Subcutaneous abdominal adipose tissue (tissue), 5 donors: ENCODE data around the gene HHEX.

Source experiments
- H3K27ac ChIP-seq: one replicate; pipeline ENCODE4 v1.7.0; 2013; ENCODE audit warnings: low read depth, mild to moderate bottlenecking, inconsistent platforms, low read length, moderate library complexity
- H3K27me3 ChIP-seq, 5 donors: one replicate each; pipeline ENCODE4 v1.7.0; 2013; ENCODE audit warnings: low read length in 5 of 5, inconsistent platforms in 1 of 5; ENCODE audit not compliant: control insufficient read depth in 5 of 5, insufficient read depth in 4 of 5
- H3K36me3 ChIP-seq, 5 donors: one replicate each; pipeline ENCODE4 v1.7.0; 2013; ENCODE audit warnings: low read length in 5 of 5; ENCODE audit not compliant: control insufficient read depth in 5 of 5, insufficient read depth in 5 of 5
- H3K4me1 ChIP-seq, 5 donors: one replicate each; pipeline ENCODE4 v1.7.0; 2013; ENCODE audit warnings: low read length in 5 of 5, mild to moderate bottlenecking in 3 of 5, moderate library complexity in 1 of 5; ENCODE audit not compliant: control insufficient read depth in 5 of 5, insufficient read depth in 5 of 5
- H3K4me3 ChIP-seq, 5 donors: one replicate each; pipeline ENCODE4 v1.7.0; 2013; ENCODE audit warnings: low read length in 5 of 5, low read depth in 1 of 5
- H3K9ac ChIP-seq, 5 donors: one replicate each; pipeline ENCODE4 v1.7.0; 2013; ENCODE audit warnings: low read length in 5 of 5, mild to moderate bottlenecking in 4 of 5, moderate library complexity in 3 of 5
- H3K9me3 ChIP-seq, 5 donors: one replicate each; pipeline ENCODE4 v1.7.0; 2013; ENCODE audit warnings: low read length in 5 of 5; ENCODE audit not compliant: control insufficient read depth in 5 of 5
- donor health status: healthy.
- donor health status: healthy.
- donor health status: healthy.
- donor health status: healthy.
- donor health status: healthy.

HHEX gene

GRCh38 chr10:92702301-92702916 is 12.7 kb downstream of the HHEX start:
- Histone ChIP-seq H3K27ac (no peak overlapping the region), H3K9me3 (no peaks in the 10 kb centered on the region), H3K4me3 (peak overlapping the region in 1 of 5 donors; percentile 2), H3K9ac (no peak overlapping the region), H3K4me1 (peaks cover 0 to 15% (median 11%) of the 10 kb centered on the region in 5 donors), H3K27me3 (peaks cover 3 to 6% (median 5%) of the 10 kb centered on the region in 5 donors), H3K36me3 (no peaks in the 10 kb centered on the region)

- Histone ChIP-seq H3K27me3 (peaks cover 0 to 5% (median 0%) of the 10 kb centered on the region in 5 donors), H3K36me3 (no peaks in the 10 kb centered on the region), H3K4me3 (no peak overlapping the region), H3K9ac (no peak overlapping the region), H3K27ac (no peak overlapping the region), H3K4me1 (peaks cover 0 to 2% (median 0%) of the 10 kb centered on the region in 5 donors), H3K9me3 (no peaks in the 10 kb centered on the region)
These were observed 22.5 kb downstream of the HHEX start for GRCh38 chr10:92712016-92712889.

- H3K9ac ChIP-seq, result no peak overlapping the region
- H3K27ac ChIP-seq, result no peak overlapping the region
- H3K36me3 ChIP-seq, result no peaks in the 10 kb centered on the region
- H3K9me3 ChIP-seq, result no peaks in the 10 kb centered on the region
- no peak overlapping the region for H3K4me3 ChIP-seq
- peaks cover 0 to 2% (median 0%) of the 10 kb centered on the region in 5 donors for H3K4me1 ChIP-seq
- H3K27me3 ChIP-seq, result peaks cover 0 to 5% (median 0%) of the 10 kb centered on the region in 5 donors
These were observed 24.5 kb downstream of the HHEX start for GRCh38 chr10:92714152-92714845.

DNA sequence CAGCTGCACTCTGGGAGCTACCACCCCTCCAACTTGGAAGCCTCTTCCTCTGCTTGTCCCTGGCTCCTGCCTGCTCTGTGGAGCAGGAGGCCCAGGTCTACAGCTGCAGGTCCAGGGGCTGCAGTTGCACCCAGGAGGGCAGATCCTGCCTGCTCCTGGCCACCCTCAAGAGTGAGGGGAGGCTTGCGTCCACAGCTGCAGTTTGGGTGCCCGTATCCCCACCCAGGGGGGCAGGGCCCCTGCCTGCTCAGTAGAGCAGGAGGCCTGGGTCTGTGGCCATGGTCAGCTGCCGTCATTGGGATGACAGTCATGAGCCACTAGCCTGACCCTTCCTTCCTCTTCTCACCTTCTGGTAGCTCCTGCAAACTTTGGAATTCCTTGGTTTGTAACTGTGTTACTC is 25.1 kb downstream of the HHEX start:
- Histone ChIP-seq H3K4me3 (no peak overlapping the region), H3K9ac (no peak overlapping the region), H3K9me3 (no peaks in the 10 kb centered on the region), H3K27ac (no peak overlapping the region), H3K27me3 (peaks cover 0 to 5% (median 0%) of the 10 kb centered on the region in 5 donors), H3K36me3 (no peaks in the 10 kb centered on the region), H3K4me1 (peaks cover 0 to 2% (median 0%) of the 10 kb centered on the region in 5 donors)

- Histone ChIP-seq H3K9me3 (no peaks in the 10 kb centered on the region), H3K27me3 (peaks cover 0 to 5% (median 0%) of the 10 kb centered on the region in 5 donors), H3K27ac (no peak overlapping the region), H3K4me3 (no peak overlapping the region), H3K36me3 (no peaks in the 10 kb centered on the region), H3K4me1 (peaks cover 0 to 2% (median 0%) of the 10 kb centered on the region in 5 donors), H3K9ac (no peak overlapping the region)
These were observed 30.5 kb downstream of the HHEX start for GRCh38 chr10:92719991-92720830.

DNA sequence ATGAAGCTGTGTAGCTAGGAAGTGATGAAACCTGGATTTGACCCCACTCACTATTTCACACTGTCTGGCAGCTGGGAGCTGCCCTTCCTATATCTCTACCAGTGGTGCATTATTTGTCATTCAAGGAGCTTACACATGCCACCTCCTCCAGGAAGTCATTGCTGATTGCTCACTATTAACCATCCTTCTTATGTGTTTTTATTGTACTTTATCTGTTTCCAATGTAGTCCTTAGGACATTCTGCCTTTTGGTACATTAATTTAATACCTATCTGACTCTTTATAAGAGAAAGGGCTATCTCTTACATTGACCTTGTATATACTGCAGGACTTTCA is 31.0 kb downstream of the HHEX start:
- Histone ChIP-seq H3K36me3 (no peaks in the 10 kb centered on the region), H3K4me1 (peaks cover 0 to 2% (median 0%) of the 10 kb centered on the region in 5 donors), H3K9ac (no peak overlapping the region), H3K27me3 (peaks cover 0 to 1% (median 0%) of the 10 kb centered on the region in 5 donors), H3K27ac (no peak overlapping the region), H3K9me3 (no peaks in the 10 kb centered on the region), H3K4me3 (no peak overlapping the region)

DNA sequence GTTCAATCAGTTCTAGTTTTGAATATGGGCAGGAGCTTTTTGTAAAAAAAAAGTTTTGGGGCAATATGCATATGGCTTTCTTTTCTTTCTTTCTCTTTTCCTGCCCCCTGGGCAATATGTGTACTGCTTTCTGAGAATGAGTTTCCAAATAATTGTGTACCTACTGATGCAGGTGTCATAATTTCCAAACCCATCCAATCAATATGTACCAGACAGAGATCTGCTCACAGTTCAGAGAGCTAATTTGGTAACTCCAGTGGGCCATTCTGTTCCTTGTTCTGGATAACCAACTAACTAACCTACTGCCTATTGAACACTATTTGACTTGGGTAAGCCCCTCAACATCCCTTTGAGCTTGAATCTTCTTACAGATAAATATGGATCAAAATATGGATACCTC is 32.6 kb downstream of the HHEX start:
- Histone ChIP-seq H3K27me3 (peaks cover 0 to 3% (median 0%) of the 10 kb centered on the region in 5 donors), H3K36me3 (no peaks in the 10 kb centered on the region), H3K9ac (no peak overlapping the region), H3K4me3 (no peak overlapping the region), H3K4me1 (no peaks in the 10 kb centered on the region), H3K9me3 (no peaks in the 10 kb centered on the region), H3K27ac (no peak overlapping the region)

DNA sequence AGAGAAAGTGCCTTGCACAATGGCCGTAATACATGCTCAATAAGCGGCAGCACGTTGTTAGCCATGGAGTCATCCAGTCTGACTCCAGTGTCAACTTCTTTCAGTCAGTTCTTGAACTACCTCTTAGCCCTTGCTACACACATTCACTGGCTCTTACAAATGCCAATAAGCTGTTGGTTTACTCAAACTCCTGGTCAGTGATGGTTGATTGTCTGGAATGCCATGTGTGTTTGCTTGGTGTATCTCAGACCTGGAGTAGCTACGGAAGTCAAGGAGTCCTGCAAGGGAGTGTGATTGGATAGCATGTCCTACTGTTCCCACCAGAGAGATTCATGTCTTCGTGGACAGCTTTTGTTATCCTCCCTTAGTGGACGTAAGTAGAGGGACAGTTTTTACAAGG is 37.4 kb downstream of the HHEX start:
- peaks cover 0 to 3% (median 0%) of the 10 kb centered on the region in 5 donors for H3K27me3 ChIP-seq
- no peak overlapping the region for H3K27ac ChIP-seq
- H3K9ac ChIP-seq, result no peak overlapping the region
- H3K36me3 ChIP-seq, result no peaks in the 10 kb centered on the region
- no peak overlapping the region for H3K4me3 ChIP-seq
- H3K9me3 ChIP-seq, result no peaks in the 10 kb centered on the region
- no peaks in the 10 kb centered on the region for H3K4me1 ChIP-seq

DNA sequence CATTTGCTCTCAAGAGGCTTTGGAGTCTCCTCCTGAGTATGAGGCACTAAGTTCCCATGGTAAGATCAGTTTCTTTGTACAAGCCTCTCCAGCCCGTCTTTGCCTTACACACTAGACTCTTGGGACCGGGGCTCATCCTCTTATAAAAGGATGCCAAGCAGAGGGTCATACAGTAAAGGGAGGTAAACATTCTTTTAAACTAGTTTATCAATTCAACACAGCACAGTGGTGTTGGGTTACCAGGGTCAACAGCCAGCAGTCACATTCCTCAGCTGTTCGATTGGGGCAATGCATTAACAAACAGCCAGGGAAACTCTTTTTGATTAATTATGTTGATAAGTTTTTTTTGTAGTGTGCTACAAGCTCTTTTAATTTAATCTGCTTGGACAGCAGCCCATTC is 37.8 kb downstream of the HHEX start:
- H3K9ac ChIP-seq, result no peak overlapping the region
- no peaks in the 10 kb centered on the region for H3K36me3 ChIP-seq
- H3K4me1 ChIP-seq, result no peaks in the 10 kb centered on the region
- no peak overlapping the region for H3K4me3 ChIP-seq
- peaks cover 0 to 3% (median 0%) of the 10 kb centered on the region in 5 donors for H3K27me3 ChIP-seq
- no peak overlapping the region for H3K27ac ChIP-seq
- no peaks in the 10 kb centered on the region for H3K9me3 ChIP-seq
